Measurements from ENCODE around the gene KRT7.

KRT7 gene

GRCh38 chr12:52190860-52191729, 41.9 kb upstream of the KRT7 start:
- Mint-ChIP-seq H3K27me3 (ENCODE audit: low read depth, poor library complexity) (peaks cover 6% of the 10 kb centered on the region), H3K4me1 (peaks cover 47% of the 10 kb centered on the region), H3K4me3 (no peak overlapping the region), H3K27ac (no peak overlapping the region), H3K9me3 (no peaks in the 10 kb centered on the region), H3K36me3 (ENCODE audit: low read depth) (no peaks in the 10 kb centered on the region)
- TF ChIP-seq CTCF (IDR thresholded peaks at IDR 0.05) = no peak
- DNase-seq = no peak

GRCh38 chr12:52191841-52192791, 40.9 kb upstream of the KRT7 start, which contains the start of gene KRT80:
Gene KRT80, minus strand, starts transcription at chr12:52192014. Its CDS starts 112 bp downstream, at chr12:52191902.
- Mint-ChIP-seq H3K4me1 (peaks cover 49% of the 10 kb centered on the region), H3K27ac (no peak within 1 kb of the TSS), H3K9me3 (no peaks in the 10 kb centered on the region), H3K27me3 (ENCODE audit: low read depth, poor library complexity) (peaks cover 6% of the 10 kb centered on the region), H3K36me3 (ENCODE audit: low read depth) (no peaks in the 10 kb centered on the region), H3K4me3 (no peak within 1 kb of the TSS)
- no peak for TF ChIP-seq CTCF (IDR thresholded peaks at IDR 0.05)
- no peak for DNase-seq

- Mint-ChIP-seq H3K27ac (no peak overlapping the region), H3K9me3 (no peaks in the 10 kb centered on the region), H3K36me3 (ENCODE audit: low read depth) (no peaks in the 10 kb centered on the region), H3K4me3 (no peak overlapping the region), H3K4me1 (peaks cover 49% of the 10 kb centered on the region), H3K27me3 (ENCODE audit: low read depth, poor library complexity) (peaks cover 10% of the 10 kb centered on the region)
- no peak for DNase-seq
- TF ChIP-seq CTCF (IDR thresholded peaks at IDR 0.05) = no peak
These were observed 39.5 kb upstream of the KRT7 start for GRCh38 chr12:52193532-52193931.

GRCh38 chr12:52193991-52194390, 39.1 kb upstream of the KRT7 start:
- DNase-seq = no peak
- Mint-ChIP-seq H3K9me3 (no peaks in the 10 kb centered on the region), H3K36me3 (ENCODE audit: low read depth) (no peaks in the 10 kb centered on the region), H3K4me3 (peak overlapping the region; percentile 38), H3K4me1 (peaks cover 53% of the 10 kb centered on the region), H3K27ac (peak overlapping the region; percentile 87), H3K27me3 (ENCODE audit: low read depth, poor library complexity) (peaks cover 10% of the 10 kb centered on the region)
- TF ChIP-seq CTCF (IDR thresholded peaks at IDR 0.05) = no peak

GRCh38 chr12:52195065-52195730, 37.8 kb upstream of the KRT7 start:
- Mint-ChIP-seq H3K36me3 (ENCODE audit: low read depth) (no peaks in the 10 kb centered on the region), H3K4me3 (peak overlapping the region; percentile 54), H3K27ac (peak overlapping the region; percentile 86)

More at GRCh38 chr12:52195065-52195730, 37.8 kb upstream of the KRT7 start:
- DNase-seq = peak; percentile 19
- Mint-ChIP-seq H3K27me3 (ENCODE audit: low read depth, poor library complexity) (peaks cover 10% of the 10 kb centered on the region), H3K4me1 (peaks cover 59% of the 10 kb centered on the region), H3K9me3 (no peaks in the 10 kb centered on the region)
- no peak for TF ChIP-seq CTCF (IDR thresholded peaks at IDR 0.05)
